ENCODE measurements around the gene TTLL11. TPM values are rescaled to one million over a fixed set of nuclear protein-coding genes. Genes with fewer than 3 reads are reported as not detected.
A peak's percentile ranks its signal among the peaks of the same experiment; 100 is the strongest.

Gene TTLL11
- total RNA-seq, 6 experiments from 2014 or later: 6.9 to 10.2 (median 8.3) TPM

DNA sequence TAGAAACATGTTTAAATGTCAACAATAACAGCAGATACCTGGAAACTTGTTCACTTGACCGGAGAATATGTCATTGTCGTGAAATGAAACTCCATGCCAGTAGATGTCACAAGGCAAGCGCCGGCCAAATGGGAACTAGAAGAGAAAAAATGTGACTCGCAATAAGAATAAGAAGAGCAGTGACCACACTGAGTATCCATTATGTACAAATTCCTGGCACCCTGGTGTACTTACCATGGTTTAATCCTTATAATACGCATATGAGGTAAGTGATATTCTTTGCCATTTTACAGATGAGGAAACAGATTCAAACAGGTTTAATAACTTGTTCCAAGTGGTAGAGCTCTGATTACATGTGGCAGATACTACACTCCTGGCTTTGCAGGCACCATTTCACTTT, 53.9 kb downstream of the TTLL11 start:
- H3K9me3 Mint-ChIP-seq: no peaks in the 10 kb centered on the region

DNA sequence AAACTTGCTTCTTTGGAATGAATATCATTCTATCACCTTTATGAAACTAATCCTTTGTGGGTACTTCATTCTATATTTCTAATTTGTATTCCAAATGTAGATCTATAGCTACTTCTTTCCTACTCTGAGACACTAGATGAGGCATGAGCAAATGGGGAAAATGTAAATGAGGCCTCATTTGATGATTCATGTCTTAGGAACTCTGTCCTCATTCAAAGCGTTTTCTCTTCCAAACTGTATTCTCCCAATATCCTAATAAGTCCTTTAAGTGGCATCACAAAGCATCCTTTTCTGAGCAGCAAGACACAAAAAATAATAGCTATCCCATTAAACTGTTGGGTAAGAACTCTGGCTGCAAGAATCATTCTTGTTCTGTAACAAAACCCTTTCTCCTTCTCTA, 56.1 kb downstream of the TTLL11 start:
- H3K27me3 Mint-ChIP-seq (ENCODE audit: insufficient read depth): no peaks in the 10 kb centered on the region
- H3K9me3 Mint-ChIP-seq: no peaks in the 10 kb centered on the region
- DNase-seq: peak; percentile 42
- TF ChIP-seq, protein P1, sequence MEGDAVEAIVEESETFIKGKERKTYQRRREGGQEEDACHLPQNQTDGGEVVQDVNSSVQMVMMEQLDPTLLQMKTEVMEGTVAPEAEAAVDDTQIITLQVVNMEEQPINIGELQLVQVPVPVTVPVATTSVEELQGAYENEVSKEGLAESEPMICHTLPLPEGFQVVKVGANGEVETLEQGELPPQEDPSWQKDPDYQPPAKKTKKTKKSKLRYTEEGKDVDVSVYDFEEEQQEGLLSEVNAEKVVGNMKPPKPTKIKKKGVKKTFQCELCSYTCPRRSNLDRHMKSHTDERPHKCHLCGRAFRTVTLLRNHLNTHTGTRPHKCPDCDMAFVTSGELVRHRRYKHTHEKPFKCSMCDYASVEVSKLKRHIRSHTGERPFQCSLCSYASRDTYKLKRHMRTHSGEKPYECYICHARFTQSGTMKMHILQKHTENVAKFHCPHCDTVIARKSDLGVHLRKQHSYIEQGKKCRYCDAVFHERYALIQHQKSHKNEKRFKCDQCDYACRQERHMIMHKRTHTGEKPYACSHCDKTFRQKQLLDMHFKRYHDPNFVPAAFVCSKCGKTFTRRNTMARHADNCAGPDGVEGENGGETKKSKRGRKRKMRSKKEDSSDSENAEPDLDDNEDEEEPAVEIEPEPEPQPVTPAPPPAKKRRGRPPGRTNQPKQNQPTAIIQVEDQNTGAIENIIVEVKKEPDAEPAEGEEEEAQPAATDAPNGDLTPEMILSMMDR (IDR thresholded peaks at IDR 0.05): no peak
- peak overlapping the region; percentile 4; the same call in 1 of the 2 replicates for H3K4me3 Mint-ChIP-seq
- peak overlapping the region; percentile 41; the same call in 1 of the 2 replicates for H3K27ac Mint-ChIP-seq
- no peaks in the 10 kb centered on the region for H3K36me3 Mint-ChIP-seq (ENCODE audit: low read depth)
- H3K4me1 Mint-ChIP-seq (ENCODE audit: low read depth): peaks cover 40% of the 10 kb centered on the region

More for the DNA sequence above, 53.9 kb downstream of the TTLL11 start:
- H3K4me1 Mint-ChIP-seq (ENCODE audit: low read depth): peaks cover 40% of the 10 kb centered on the region
- TF ChIP-seq, protein P1 (IDR thresholded peaks at IDR 0.05): no peak
- H3K36me3 Mint-ChIP-seq (ENCODE audit: low read depth): no peaks in the 10 kb centered on the region; the same call in 1 of the 2 replicates
- H3K4me3 Mint-ChIP-seq: no peak overlapping the region
- no peak overlapping the region for H3K27ac Mint-ChIP-seq
- no peak for DNase-seq
- H3K27me3 Mint-ChIP-seq (ENCODE audit: insufficient read depth): no peaks in the 10 kb centered on the region

DNA sequence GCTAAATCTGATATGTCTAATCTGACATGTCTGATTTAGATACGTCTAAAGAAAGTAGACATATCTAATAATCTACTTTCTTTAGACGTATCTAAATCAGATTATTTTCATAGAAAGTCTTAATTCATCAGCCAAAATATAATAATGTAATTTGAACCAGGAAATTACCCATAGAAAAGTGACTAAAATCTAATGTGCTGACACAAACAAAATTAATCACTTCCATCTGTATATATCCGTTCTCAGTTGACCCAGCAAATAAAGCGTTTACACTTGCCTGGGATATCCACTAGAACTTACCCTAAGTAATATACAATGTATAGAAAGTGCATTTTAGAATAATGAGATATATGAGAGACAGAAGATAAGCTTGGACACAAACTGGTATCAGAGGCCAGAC, 56.7 kb downstream of the TTLL11 start:
- no peak for DNase-seq
- TF ChIP-seq, protein P1 (IDR thresholded peaks at IDR 0.05): no peak
- Mint-ChIP-seq H3K4me3 (0 out of 2 replicates have a peak overlapping the region, but pooled peaks have one; percentile 4), H3K36me3 (ENCODE audit: low read depth) (no peaks in the 10 kb centered on the region), H3K27me3 (ENCODE audit: insufficient read depth) (no peaks in the 10 kb centered on the region), H3K4me1 (ENCODE audit: low read depth) (peaks cover 40% of the 10 kb centered on the region), H3K9me3 (no peaks in the 10 kb centered on the region), H3K27ac (peak overlapping the region; percentile 41; the same call in 1 of the 2 replicates)

DNA sequence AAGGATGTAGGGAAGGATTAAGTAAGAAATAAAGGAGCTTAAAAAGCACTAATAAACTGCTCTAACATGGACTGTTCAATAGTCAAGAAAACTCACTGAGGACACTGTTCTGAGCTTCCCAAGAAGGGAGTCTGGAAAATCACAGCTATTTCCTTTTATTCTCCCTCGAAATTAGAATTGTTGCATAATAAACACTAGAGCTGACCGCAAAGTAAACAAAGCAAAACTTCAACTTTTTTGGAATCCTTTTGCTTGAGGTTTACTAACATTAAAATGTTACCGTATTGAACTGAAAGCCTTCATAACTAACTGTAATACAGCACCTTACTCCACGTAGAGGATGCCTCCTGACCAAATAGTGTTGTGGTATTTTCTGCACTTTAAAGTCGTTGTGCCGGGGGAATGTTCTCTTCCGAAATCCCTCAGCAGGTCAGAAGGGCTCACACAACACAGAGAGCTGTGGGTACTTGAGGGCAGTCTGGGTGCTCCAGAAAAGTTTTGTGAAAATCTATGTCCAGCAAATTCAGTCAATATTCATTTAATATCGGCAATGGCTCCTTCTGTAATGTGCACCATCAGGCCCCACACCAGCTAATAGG, 59.2 kb downstream of the TTLL11 start:
- Mint-ChIP-seq H3K27me3 (ENCODE audit: insufficient read depth) (no peaks in the 10 kb centered on the region), H3K4me3 (no peak overlapping the region), H3K4me1 (ENCODE audit: low read depth) (peaks cover 16% of the 10 kb centered on the region), H3K27ac (no peak overlapping the region), H3K36me3 (ENCODE audit: low read depth) (no peaks in the 10 kb centered on the region), H3K9me3 (no peaks in the 10 kb centered on the region)
- no peak for DNase-seq
- TF ChIP-seq, protein P1 (IDR thresholded peaks at IDR 0.05): no peak

DNA sequence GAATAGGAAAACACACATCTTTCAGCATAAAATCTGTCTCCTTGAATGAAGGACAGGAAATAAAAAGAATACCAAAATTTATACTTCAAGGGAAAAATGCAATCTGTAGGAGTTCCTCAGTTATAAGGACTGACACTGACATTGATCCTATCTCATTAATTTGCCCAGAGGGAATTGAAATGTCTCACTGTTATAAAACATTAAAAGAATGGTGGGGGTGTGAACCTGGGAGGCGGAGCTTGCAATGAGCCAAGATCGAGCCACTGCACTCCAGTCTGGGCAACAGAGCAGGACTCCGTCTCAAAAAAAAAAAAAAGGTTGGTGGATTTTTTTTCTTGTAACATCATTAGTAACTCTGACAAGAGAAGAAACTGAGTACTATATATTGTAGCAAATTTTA, 60.8 kb downstream of the TTLL11 start:
- no peak for DNase-seq
- Mint-ChIP-seq H3K27me3 (ENCODE audit: insufficient read depth) (no peaks in the 10 kb centered on the region), H3K4me1 (ENCODE audit: low read depth) (peaks cover 11% of the 10 kb centered on the region), H3K36me3 (ENCODE audit: low read depth) (0 out of 2 replicates have a peak, but pooled peaks cover 8% of the 10 kb centered on the region), H3K4me3 (no peak overlapping the region), H3K27ac (no peak overlapping the region), H3K9me3 (no peaks in the 10 kb centered on the region)
- TF ChIP-seq, protein P1 (IDR thresholded peaks at IDR 0.05): no peak
